GM19372 (cell line): Measurements from ENCODE around the gene SND1.
"Not testable (repeated sequence)": the region's sequence is repeated elsewhere in the genome, so short reads cannot be mapped to it uniquely, and the experiment has no call there.

Experiments used
- ATAC-seq: cut with Tn5 transposase; IDR thresholded peaks from one replicate; pipeline ENCODE4 v1.9.1; 2021; ENCODE audit warnings: mild to moderate bottlenecking, low read depth, moderate library complexity; ENCODE audit not compliant: unreplicated experiment

SND1 gene

GRCh38 chr7:127821146-127821545 lies 169.2 kb downstream of the SND1 start:
- ATAC-seq: no peak

- no peak for ATAC-seq
Measured at GRCh38 chr7:127822822-127823508, 171.0 kb downstream of the SND1 start.

- ATAC-seq: no peak
Measured at GRCh38 chr7:127824682-127825081, 172.7 kb downstream of the SND1 start.

GRCh38 chr7:127828843-127829500 lies 177.0 kb downstream of the SND1 start:
- ATAC-seq: no peak

- ATAC-seq: no peak
Measured at GRCh38 chr7:127831318-127832219, 179.6 kb downstream of the SND1 start.

- no peak for ATAC-seq
Measured at GRCh38 chr7:127832592-127832991, 180.6 kb downstream of the SND1 start.

- no peak for ATAC-seq
Measured at GRCh38 chr7:127833641-127834040, 181.6 kb downstream of the SND1 start.

- ATAC-seq: no peak
Measured at GRCh38 chr7:127835679-127836078, 183.7 kb downstream of the SND1 start.

GRCh38 chr7:127837816-127838410 lies 185.9 kb downstream of the SND1 start:
- not testable (repeated sequence) for ATAC-seq

- ATAC-seq: no peak
Measured at GRCh38 chr7:127838816-127839415, 186.9 kb downstream of the SND1 start.

- ATAC-seq: no peak
Measured at GRCh38 chr7:127840226-127840951, 188.4 kb downstream of the SND1 start.

GRCh38 chr7:127844165-127844564 lies 192.2 kb downstream of the SND1 start:
- ATAC-seq: no peak

- ATAC-seq: no peak
Measured at GRCh38 chr7:127844707-127845331, 192.8 kb downstream of the SND1 start.

- ATAC-seq: no peak
Measured at GRCh38 chr7:127845522-127846214, 193.7 kb downstream of the SND1 start.

- no peak for ATAC-seq
Measured at GRCh38 chr7:127847641-127848040, 195.6 kb downstream of the SND1 start.

GRCh38 chr7:127848241-127848640 lies 196.2 kb downstream of the SND1 start:
- ATAC-seq: no peak

GRCh38 chr7:127850195-127850594 lies 198.2 kb downstream of the SND1 start:
- no peak for ATAC-seq

GRCh38 chr7:127854383-127854782 lies 202.4 kb downstream of the SND1 start:
- ATAC-seq: no peak

GRCh38 chr7:127857464-127857841 lies 205.5 kb downstream of the SND1 start:
- ATAC-seq: no peak
